NCI-H510A (cell line): ENCODE results near the gene ECT2L.

Source experiments
- DNase-seq: peaks from one replicate; lab custom pipeline; 2025; lab: John Stamatoyannopoulos, UW

ECT2L gene, protein sequence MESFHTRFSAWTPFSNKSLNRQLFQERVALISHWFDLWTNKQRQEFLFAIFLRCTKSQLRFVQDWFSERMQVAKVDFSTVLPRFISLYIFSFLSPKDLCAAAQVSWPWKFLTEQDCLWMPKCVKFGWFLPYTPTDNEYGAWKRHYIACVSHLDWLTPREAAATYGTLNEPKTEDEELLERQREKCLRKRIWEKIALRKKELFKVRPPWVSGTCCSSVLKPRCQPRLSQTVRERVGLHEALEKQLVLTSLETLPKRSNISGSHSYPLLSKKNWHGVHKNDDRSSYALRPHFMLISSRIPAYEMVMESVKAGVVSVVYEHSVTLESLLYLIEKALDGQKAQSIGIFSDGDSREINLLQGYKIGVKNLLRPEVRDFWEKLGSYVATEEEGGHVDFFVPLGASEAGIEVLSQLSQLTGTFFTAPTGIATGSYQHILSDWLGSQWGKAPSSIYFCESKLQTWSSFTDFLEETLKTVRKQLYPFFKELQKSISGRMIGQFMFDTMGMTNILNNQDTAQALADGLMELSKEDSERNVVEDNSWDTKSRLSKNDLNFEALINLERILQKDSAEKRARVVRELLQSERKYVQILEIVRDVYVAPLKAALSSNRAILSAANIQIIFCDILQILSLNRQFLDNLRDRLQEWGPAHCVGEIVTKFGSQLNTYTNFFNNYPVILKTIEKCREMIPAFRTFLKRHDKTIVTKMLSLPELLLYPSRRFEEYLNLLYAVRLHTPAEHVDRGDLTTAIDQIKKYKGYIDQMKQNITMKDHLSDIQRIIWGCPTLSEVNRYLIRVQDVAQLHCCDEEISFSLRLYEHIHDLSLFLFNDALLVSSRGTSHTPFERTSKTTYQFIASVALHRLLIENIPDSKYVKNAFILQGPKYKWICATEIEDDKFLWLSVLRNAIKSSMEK

DNA sequence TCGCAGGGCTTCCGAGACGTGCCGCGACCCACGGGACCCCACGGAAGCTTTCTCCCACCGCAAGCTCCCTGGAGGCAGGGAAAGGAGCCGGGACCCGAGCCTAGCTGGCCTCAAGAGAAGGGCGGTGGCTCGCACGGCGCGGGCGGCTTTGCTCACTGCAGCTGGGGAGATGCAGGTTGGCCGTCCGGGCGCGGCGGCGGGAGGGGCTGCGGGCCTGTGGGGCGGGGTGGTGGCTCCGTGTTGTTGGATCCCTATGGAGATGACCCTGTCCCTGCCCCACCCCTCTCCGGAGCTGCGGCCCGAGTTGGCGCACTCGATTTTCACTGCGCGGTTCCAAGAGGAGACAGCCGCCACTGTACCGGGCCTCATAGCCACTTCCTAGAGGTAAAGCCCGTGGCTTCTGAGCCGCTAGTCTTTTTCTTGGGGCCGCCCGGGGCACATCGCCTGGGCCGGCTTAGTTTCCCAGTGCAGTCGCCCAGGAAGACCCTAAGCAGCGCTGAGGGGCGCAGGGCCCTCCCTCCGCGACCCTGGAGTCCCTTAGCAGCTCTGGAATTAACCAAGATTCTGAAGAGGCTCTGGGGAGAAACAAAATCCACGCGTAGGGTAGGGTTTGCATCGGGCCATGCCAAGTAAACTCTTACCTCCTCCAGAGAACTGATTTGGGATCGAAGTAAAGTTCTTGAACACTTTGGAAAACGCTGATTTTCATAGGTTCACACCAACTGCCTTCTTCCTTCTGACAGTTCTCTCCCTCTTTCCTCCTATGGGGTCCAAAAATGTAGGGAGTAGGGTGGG is at the start of gene ECT2L:
Gene ECT2L (plus strand): TSS at position 279 of the 795 bp plus-strand sequence. CDS start 17,188 bp downstream, outside the sequence.
- DNase-seq: peak; percentile 65

DNA sequence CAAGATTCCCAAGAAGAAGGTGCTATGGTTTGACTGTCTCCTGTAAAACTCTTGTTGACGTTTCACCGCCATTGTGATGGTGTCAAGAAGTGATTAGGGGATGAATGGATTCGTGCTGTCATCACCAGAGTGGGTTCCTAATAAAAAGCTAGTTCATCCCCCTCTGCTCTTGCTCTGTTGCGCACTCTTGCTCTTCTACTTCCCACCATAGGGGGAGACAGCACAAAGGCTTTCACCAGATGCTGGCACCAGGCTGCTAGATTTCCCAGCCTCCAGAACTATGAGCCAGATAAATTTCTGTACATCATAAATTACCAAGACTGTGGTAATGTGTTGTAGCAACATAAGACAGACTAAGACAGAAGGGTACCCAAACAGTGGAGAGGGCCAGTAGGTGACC is 43.9 kb upstream of the ECT2L start:
- DNase-seq: no peak

DNA sequence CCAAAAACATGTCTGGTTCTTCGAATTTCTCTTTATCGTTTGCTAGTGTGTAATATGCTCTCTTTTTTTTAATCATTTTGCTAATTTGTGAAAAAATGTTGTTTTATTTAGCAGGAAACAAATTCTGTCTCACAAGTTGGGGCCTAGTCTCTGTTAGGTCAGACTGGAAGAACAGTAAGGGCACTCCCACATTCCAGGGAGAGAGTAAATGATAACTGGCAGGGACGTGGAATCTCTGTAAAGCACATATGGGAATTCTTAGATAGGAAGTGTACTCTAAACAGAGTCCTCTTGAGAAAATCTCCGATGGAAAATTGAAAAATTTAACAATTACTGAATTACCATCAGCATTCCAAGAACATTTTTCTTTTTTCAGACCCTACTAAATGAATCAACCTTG is 38.8 kb upstream of the ECT2L start:
- DNase-seq: no peak

DNA sequence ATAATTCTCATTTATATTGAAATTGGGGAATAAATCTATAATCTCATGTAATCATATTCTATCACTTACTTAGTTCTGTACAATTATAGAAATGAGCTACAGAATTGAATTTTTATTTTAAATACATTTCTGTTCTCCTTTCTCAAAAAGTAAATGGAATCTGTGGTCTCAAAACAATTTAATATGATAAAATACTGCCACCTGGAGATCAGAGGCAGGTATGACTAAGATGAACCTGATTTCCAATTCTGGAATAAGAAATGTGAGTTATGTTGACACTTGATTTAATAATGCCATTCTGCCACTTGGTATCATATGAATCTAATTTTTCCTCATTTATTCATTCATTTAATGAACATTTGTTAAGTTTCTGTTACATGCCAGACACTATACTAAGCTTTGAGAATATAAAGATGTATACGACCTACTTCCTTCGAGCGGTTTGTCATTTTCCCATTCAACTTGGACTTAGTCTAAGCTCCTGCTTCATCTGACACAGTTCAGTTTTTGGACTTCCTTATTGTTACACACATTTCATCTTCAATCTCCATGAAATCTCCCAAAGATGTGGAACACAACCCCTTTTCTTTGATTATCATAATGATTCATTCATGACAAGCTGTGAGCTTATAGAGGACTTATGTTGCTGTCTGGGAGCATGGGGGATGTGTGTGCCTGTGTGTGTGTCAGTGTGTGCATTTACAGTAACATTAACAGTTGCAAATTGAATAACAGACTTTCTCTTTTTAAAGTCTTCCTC is 29.8 kb upstream of the ECT2L start:
- DNase-seq: no peak

DNA sequence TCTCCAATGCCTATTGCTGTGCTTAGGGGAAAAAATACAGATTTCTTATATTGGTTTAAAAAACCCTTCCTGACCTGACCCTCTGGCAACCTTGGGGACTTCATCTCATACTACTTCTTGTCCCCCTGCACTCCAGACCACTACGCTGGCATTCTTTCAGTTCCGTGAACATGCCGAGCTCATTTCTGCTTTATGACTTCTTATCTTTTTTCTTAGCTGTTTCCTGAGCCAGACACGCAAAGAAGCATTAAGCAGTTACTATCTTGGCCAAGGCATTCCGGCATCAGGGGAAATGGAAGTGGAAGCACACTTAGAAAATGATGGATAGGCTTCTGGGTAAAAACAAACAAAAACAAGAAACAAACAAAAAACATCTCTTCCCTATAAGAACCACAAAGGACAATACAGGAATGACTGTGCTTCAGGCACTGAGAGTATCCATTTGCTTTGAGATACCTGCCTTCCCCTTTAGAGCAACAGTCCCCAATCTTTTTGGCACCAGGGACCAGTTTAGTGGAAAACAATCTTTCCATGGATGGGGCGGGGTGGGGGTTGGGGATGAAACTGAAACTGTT is 26.7 kb upstream of the ECT2L start:
- DNase-seq: no peak

DNA sequence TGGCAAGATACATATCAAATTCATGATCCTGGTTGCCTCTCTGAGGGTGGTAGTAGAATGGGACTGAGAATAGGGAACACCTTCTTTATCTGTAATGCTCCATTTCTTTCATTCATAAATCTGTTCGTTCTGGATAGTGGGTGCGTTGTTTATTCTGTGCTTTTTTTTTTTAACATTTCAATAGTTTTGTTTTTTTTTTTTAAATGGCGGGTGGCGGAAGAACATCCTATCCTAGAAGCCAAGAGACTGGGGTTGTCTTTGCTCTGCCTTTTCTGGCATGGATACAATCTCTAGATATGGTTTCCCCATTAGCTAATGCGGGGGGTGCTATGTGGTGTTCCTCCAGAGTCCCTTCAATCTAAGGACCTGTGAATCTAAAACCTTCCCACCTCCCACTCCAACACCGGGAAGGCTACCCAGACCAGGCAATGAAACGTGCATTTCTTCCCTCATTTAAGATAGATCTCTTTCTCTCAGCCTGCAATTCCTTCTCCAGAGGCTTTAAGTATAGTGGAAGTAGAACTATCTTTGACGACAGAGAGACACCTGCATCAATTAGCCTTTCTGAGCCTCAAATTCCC is 23.2 kb upstream of the ECT2L start:
- no peak for DNase-seq

DNA sequence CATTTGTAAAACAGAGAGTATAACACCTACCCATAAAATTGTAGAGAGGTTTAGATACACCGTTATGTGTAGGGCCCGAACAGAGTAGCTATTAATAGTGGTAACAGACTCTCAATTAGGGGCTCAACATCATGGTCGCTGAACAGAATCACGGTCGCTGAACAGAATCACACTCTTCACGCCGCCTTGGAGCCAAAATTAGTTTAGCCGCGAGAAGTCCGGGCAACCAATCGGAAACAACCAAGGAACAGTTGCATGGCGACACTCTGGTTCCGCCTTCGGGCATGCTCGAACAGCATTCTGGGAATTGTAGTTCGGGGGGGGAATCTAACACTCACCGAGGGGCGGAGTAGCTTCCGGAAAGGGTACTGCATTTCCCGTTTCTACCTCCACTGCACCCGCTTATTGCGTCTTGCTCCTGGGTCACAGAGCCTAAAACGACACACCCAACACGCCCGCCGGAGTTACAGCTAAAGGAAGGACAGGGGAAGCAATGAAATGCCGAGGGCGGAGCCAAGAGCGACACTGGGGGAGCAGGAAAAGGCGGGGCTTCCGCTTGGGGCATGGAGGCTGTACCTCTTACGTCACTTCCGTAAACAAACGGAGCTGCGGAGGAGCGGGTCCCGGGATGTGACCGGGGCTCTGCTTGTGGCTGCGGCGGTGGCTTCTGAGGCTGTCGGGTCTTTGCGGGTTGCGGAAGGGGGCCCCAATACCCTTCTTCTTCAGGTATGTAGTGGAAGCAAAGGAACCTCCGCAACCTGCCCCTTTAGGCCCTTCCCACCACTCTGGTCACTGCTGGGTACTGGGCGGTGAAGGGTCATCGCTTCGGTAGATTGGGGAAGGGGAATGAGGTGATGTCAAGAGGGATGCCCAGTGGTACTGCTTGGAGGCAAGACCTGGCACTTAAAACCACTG is 22.5 kb upstream of the ECT2L start, which contains the start of gene CCDC28A:
Gene CCDC28A (plus strand): TSS at position 593 of the 915 bp plus-strand sequence. CDS start 2,352 bp downstream, outside the sequence.
- peak; percentile 88 for DNase-seq

DNA sequence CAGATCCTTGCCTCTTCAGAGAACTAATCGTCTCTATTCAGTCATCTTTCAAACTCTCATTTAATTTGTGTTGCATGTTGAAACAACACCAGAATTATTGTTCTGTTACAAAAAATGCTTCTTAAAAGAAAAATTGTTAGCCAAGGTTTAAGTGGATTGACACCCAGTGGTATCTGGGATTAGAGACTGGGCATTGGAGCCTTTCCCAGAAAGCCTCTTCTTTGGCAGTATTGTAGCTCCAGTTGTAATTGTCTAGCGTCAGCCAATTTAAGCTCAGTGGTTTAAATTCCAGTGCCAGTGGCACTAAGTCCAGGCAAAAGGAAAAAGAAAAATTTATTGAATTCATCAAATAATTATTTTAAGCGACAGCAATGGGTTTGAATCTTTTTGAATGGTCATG is 21.5 kb upstream of the ECT2L start:
- DNase-seq: no peak

DNA sequence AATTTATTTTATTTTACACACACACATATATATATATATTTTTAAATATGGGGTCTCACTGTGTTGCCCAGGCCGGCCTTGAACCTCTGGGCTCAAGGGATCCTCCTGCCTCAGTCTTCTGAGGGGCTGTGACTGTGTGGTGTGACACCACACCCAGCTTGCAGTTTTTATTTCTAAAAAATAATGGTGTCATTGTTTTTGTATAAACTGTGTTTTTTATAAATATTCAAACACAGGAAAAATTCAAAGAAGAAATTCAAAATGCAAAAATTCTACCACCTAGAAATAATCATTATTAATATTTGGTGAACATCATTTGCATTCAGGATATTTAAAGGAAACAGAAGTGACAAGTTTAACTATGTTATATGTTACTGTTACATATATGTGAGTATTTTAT is 19.2 kb upstream of the ECT2L start:
- no peak for DNase-seq

DNA sequence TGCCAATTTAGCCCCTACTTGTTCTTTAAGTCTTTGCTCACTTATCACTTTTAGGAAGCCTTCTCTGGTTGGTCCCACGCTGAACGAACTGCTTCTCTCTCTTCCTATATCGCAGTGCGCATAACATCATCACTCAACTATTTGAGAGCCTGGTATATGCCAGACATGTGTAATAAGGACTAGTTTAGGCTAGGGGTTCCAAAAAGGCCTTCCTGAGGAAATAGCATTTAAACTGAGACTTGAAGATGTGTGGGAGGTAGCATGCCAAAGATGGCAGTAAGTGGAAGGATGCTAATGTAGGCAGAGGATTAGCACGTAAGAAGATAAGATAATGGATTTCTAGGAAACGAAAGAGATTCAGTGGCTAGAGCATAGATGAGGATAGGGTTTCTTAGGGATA is 17.6 kb upstream of the ECT2L start:
- no peak for DNase-seq

DNA sequence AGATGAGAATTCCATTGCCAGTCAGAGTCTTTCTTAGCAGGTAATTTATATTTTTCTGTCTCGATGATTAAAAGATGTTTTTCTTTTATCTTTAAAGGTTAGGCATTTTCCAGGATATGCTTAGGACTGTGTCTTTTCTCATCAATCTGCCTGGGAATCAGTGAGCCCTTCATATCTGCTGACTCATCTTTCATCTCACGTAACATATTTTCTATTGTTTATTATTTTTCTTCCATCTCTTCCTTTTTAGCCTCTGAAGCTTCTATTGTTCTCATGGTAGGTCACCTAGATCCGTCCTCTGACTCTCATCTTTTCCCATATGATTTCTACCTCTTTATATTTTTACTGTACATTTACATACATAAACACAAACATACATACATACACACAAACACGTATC is 13.6 kb upstream of the ECT2L start:
- DNase-seq: no peak

DNA sequence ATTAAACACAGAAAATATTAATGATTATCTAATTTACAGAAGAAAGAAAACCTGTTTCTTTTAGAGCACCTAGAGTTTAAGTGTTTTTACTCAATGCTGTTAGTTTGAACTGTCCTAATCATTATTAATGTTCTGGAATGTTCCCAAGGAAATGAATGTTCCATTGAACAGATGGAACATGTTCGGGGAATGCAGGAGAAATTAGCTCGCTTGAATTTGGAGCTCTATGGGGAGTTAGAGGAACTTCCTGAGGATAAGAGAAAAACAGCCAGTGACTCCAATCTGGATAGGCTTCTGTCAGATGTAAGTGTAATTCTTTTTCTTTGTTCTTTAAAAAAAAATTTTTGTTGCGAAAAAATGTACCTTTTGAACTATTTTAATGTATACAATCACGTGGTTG is 10.8 kb upstream of the ECT2L start:
- DNase-seq: no peak

DNA sequence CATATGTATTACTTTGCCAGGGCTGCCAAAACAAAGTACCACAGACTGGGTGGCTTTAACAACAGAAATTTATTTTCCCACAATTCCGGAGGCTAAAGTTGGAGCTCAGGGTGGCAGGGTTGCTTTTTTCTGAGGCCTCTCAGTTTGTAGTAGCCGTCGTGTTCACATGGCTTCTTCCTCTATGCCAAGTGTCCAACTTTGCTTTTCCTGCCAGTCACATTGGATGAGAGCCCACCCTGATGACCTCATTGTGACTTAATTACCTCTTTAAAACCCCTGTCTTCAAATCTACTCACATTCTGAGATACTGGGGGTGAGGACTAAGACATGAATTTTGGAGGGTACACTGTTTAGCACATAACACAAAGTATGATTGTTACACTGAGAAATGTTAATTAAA is 9.9 kb upstream of the ECT2L start:
- DNase-seq: no peak

DNA sequence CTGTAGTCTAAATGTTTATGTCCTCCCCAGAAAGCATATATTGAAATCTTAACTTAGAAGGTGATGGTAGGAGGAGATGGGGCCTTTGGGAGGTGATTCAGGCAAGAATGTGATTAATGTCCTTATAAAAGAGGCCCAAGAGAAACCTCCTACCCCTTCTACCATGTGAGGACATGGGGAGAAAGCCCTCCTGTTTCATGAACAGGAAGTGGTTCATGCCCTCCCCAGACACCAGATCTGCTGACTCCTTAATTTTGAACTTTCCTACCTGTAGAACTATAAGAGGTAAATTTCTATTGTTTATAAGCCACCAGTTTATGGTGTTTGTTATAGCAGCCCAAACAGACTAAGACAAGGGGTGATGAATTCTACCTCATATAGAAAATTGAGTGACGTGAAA is 8.7 kb upstream of the ECT2L start:
- DNase-seq: no peak

DNA sequence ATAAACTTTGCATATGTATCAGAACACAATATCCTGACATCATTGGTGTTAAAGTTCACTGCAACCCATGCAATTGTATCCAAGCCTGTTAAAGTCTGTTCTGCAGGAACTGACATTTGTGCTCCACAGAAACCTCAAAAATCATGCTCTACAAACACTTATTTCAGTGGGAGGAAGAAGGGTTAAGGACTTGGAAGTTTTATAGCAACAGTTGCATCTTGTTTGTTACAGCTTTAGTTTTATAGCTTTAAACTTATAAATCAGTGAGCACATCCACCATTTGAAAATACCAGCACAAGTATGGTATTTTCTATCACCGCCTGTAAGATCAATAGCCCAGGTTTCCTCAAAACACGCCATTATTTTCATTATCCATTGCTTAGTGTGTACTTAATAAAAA is 884 bp downstream of the ECT2L start:
- DNase-seq: no peak

DNA sequence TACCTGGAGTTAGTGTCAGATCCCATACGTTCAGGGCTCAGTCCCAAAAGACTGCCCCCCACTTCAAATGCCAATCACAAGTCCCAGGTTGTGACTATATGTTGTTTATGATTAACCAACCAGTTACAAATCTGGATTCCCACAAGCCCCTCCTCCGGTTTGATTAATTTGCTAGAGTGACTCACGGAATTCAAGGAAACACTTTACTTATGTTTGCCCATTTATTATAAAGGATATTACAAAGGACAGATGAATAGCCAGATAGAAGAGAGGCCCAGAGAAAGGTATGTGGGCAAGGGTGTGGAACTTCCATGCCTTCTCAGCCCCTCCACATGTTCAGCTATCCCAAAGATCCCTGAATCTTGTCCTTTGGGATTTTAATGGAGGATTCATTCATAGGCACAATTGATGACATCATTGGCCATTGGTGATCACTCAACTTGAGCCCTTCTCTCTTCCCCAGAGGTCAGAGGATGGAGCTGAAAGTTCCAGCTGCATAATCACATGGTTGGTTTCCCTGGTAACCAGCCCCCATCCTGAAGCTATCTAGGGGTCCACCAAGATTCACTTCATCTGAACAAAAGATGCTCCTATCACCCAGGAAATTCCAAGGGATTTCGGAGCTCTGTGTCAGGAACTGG is 2.0 kb downstream of the ECT2L start:
- no peak for DNase-seq

DNA sequence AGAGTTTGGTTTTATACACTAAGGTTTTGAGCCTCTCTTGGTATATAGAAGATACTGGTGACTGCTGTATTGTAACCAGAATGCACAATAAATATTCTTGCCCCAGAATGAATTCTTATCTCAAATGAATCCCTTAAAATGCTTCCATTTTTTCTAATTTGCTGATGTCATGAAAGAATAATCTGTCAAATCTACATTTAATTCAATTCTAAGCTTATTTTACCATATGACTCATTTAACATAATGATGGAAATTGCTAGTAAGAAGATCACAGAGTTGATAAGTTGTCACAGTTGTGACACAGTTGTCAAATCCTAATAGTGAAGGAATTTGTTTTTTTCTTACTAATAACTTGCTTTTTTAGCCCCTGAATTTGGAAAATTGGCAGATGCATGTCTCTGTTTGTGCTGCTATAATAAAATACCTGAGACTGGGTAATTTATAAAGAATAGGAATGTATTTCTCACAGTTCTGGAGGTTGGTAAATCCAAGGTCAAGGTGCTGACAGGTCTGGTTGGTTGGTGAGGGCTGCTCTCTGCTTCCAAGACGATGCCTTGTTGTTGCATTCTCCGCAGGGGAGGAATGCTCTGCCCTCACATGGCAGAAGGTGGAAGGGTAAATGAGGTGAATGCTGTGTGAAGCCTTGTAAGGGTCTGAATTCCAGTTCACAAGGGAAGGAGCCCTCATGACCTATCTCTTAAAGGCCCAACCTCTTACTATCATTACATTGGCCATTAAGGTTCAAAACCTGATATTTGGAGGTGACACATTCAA is 4.7 kb downstream of the ECT2L start:
- no peak for DNase-seq

DNA sequence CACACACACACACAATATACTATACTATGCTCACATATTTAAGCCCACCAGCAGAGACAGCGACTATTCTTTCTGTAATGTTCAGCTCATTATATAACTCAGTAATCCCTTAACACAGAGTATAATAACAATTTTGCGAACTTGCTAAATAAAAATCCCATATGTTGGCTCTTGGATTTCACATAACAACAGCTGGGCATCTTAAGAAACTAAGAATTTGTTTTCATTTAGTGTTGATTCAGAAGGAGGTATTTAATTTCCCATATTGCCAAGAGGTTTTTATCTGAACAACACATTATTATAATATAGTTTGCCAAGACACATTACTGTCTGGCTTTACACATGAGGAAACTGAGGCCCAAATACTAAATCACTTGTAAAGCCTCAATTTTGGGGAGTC is 7.4 kb downstream of the ECT2L start:
- no peak for DNase-seq
